H4 (cell line): ENCODE results near the gene GPC6. TPM values are rescaled to one million over a fixed set of nuclear protein-coding genes. Genes with fewer than 3 reads are reported as not detected.
"Not testable (repeated sequence)": the region's sequence is repeated elsewhere in the genome, so short reads cannot be mapped to it uniquely, and the experiment has no call there.

Experiments used
- DNase-seq: peaks from one replicate; pipeline ENCODE4 v3.0.0-alpha.2; 2015; ENCODE audit warnings: low spot score
- total RNA-seq: library from RNA; depleted of rRNA; stranded (reverse); fragments of >200 nt; shearing (Covaris generic); gene quantifications from 2 replicates; pipeline ENCODE4 v1.2.3, GENCODE V29; 2014; rRNA removed

GPC6 gene
- 9.9 and 10.8 TPM in 2 replicates for total RNA-seq

- DNase-seq: peak; percentile 87
These were observed at the start of gene GPC6 for GRCh38 chr13:93226623-93227279. Gene GPC6 (plus strand): TSS chr13:93226807.

DNA sequence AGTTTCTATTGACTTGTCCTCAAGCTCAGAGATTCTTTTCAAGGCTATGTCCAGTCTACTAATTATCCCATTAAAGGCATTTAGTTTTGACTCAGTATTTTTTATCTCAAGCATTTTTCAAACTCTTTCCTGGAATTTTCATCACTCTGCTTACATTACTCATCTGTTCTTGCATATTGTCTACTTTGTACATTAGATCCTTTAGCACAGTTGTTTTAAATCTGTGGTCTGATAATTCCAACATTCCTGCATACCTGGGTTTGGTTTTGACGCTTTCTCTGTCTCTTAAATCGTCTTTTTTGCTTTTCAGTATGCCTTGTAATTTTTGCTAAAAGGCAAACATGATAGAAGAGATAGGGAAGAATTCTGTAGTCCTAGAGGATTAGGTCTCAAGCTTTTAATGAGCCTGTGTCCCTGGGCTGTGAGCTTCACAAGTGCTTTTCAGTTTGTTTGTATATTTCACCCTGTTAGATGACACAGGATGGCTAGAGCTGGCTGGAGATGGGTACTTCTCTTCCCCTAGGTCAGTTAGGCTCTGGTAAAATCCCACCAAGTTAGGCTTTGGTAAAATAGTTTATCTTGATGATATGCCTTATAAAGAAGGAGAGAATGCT lies 46.1 kb upstream of the GPC6 start:
- peak; percentile 4 for DNase-seq

- no peak for DNase-seq
These were observed 44.2 kb upstream of the GPC6 start for GRCh38 chr13:93182406-93182805.

DNA sequence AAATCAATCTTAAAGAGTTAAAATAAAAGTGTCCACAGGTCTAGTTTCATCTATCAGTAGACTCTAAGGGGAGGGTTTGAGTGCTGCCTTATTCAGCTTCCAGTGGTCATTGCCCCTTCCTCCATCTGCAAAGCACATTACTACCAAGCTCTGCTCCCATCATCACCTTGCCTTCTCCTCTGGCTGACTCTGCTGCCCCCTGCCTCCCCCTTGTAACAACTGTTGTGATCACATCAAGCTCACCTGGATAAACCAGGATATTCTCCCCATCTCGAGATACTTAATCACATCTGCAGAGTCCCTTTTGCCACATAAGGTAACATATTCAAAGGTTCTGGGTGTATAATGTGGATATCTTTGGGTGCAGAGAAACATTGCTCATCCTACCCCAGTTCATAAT lies 43.3 kb upstream of the GPC6 start:
- DNase-seq: no peak

DNA sequence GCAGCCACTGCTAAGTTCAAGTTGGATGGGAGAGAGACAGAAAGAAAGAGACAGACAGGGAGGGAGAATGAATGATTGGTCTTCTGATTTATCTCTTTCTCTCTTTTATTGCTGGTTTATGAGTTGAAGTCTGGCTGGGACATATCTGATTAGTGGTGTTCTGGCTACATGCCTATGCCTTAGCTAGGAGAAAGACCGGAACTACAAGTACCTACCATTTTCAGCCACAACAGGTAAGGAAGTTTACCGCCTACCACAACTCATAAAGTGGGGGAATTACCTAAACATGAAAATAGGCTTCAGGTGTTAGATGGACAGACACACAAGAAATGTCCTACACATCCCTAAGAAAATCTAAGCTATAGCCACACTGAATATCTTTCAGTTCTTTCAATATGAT lies 36.6 kb upstream of the GPC6 start:
- DNase-seq: no peak

DNA sequence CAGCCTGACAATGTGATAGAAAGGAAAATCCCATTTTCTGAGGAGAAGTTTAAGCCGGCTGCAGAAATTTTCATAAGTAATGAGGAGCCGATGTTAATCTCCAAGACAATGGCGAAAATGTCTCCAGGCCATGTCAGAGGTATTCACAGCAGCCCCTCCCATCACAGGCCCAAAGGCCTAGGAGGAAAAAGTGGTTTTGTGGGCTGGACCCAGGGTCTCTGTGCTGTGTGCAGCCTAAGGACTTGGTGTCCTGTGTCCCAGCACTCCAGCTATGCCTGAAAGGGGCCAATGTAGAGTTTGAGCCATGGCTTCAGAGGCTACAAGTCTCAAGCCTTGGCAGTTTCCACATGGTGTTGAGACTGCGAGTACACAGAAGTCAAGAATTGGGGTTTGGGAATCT lies 32.9 kb upstream of the GPC6 start:
- no peak for DNase-seq

DNA sequence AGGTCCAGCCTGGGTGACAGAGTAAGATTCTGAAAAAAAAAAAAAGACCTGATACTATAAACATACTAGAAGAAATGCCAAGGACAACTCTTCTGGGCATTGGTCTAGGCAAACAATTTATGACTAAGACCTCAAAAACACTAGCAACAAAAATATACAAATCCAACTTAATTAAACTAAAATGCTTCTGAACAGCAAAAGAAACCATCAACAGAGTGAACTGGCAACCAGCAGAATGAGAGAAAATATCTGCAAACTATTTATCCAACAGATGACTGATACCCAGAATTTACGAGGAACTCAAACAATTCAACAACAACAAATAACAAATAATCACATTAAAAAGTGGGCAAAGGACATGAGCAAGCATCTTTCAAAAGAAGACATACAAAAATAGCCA lies 26.8 kb upstream of the GPC6 start:
- DNase-seq: peak; percentile 14

DNA sequence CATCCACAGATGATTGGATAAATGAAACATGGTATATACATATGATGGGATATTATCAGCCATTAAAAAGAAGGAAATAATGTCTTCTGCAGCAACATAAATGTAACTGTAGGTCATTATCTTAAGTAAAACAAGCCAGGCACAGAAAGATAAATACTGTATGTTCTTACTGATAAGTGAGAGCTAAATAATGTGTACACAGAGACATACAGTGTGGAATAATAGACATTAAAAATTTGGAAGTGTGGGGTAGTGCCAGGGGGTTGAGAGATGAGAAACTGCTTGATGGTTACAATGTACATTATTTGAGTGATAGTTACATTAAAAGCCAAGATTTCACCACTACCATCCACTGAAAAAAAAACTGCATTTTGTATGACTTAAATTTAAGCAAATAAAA lies 26.0 kb upstream of the GPC6 start:
- DNase-seq: no peak

DNA sequence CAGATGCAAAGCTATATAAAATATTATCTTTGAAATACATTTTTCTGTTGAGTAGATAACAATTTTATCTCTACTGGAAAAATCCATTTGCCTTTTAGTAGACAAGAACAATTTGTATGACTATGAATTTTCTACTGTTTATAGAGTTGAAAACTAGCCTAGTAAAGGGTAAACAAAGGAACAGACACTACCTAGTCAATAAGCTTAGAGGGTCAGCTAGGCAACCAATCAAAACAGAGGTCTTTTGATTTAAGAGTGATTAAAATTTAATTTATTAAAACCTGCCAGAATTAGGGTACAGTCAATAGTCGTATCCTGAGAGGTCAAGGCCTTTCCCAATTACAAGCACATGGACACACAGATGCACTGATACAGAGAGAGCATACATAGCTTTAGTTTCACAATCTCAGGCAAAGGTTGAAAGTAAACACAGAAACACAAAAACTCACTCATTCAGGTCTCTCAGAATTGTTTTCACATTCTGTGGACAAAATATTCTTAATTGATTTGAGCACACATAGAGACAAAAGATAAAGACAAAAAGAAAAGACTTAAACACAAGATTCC lies 24.5 kb upstream of the GPC6 start:
- DNase-seq: no peak

GRCh38 chr13:93206778-93207392 lies 19.7 kb upstream of the GPC6 start:
- DNase-seq: not testable (repeated sequence)

DNA sequence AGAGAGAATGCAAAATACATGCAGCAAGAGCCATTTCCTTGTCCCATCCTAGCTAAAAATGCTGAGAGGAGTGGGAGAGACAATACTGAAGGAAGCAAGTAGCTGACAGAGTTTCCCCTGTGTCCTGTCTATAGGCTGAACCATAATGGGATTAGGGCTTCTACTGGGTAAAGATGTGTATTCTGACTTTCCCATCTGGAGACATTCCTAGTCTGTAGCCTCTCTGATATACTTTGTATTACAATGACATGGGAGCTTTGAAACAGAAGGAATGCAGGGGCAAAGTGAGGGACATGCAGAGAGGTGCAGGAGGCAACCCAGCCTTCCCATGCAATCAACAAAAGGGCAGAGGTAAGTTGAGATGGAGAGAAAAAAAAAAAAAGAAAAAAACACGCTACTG lies 10.5 kb upstream of the GPC6 start:
- no peak for DNase-seq

DNA sequence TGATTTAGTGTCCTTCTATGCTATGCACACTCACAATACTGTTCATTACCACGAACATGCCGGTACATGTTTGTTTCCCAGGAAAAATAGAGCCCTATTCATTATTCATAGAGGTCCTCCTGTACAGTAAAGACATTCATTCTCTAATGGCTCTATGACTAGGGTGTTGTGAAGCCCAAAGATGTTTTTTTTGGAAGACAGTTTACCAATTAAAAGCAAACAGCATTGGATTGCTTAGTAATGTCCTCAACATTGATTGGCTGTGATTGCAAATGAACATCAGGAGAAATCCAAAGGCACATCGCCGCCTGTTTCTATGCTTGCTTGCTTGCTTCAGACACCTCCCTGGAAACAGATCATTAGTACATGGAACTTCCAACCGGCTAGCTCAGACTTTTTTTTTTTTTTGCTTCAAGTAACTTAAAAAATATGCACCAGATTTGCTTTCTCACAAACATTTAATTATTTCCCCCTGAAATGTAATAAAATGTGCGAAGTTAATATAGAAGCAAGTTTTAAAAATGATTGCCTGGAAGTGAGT lies 8.8 kb upstream of the GPC6 start:
- no peak for DNase-seq

- no peak for DNase-seq
These were observed 8.0 kb upstream of the GPC6 start for GRCh38 chr13:93218583-93218982.

- DNase-seq: no peak
These were observed 6.5 kb upstream of the GPC6 start for GRCh38 chr13:93220073-93220472.

DNA sequence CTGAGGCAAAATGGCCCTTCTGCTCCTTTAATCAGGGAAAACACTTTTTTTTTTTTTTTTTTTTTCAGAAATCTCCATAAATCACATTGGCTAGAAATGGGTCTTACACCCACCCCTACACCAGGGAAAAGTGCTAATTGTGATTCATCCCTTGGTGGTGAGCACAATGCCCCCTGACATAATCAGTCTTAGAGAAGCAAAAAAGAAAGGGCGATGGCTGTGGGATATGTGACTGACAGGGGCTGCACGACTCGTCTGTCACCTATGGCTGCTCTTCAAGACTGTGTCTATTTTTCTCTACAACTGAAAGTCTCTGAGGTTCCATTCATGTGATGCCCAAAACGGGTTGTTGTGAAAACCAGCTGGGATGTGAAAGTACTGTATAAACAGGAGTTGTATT lies 3.6 kb upstream of the GPC6 start:
- DNase-seq: no peak

GRCh38 chr13:93224535-93224934 lies 2.1 kb upstream of the GPC6 start:
- no peak for DNase-seq

- DNase-seq: no peak
These were observed 997 bp upstream of the GPC6 start for GRCh38 chr13:93225610-93226009.

- DNase-seq: no peak
These were observed 463 bp upstream of the GPC6 start for GRCh38 chr13:93226065-93226622.

GRCh38 chr13:93227280-93227877 lies 772 bp downstream of the GPC6 start:
- DNase-seq: peak; percentile 21

GRCh38 chr13:93227878-93228642 lies 1.5 kb downstream of the GPC6 start:
- DNase-seq: peak; percentile 40

- DNase-seq: no peak
These were observed 2.0 kb downstream of the GPC6 start for GRCh38 chr13:93228643-93228937.
